Sigmoid colon (tissue), 4 donors: Measurements from ENCODE around the gene PTGER1.

Experiments
- POLR2AphosphoS5 ChIP-seq, 4 donors: sonication (generic); formaldehyde crosslinking; IDR thresholded peaks; one replicate each; pipeline ENCODE4 v1.6.1; 2017; ENCODE audit warnings: antibody characterized with exemption in 4 of 4
- TF ChIP-seq, protein P1 (sequence below), 4 experiments: fragments of 450-650 bp in 3 of 4; fragments of 200-600 bp in 1 of 4; IDR thresholded peaks; one replicate each; pipeline ENCODE4 v1.5.1; 2016 to 2019; ENCODE audit warnings: antibody characterized with exemption in 4 of 4, mild to moderate bottlenecking in 3 of 4, moderate library complexity in 2 of 4

DNA sequence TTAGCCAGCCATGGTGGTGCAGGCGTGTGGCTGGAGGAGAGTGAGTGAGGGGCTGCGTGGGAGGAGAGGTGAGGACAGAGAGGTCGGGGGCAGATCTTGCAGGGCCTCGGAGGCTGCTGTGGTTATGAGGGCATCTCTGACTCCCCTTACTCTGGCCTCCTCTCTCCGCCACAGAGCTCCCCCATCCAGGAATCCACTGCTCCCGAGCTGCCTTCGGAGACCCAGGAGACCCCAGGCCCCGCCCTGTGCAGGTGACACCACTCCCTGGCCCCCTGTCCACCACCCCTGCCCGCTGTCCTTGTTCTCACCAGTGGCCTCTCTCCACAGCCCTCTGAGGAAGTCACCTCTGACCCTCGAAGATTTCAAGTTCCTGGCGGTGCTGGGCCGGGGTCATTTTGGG, 7.8 kb downstream of the PTGER1 start:
- TF ChIP-seq, protein P1, sequence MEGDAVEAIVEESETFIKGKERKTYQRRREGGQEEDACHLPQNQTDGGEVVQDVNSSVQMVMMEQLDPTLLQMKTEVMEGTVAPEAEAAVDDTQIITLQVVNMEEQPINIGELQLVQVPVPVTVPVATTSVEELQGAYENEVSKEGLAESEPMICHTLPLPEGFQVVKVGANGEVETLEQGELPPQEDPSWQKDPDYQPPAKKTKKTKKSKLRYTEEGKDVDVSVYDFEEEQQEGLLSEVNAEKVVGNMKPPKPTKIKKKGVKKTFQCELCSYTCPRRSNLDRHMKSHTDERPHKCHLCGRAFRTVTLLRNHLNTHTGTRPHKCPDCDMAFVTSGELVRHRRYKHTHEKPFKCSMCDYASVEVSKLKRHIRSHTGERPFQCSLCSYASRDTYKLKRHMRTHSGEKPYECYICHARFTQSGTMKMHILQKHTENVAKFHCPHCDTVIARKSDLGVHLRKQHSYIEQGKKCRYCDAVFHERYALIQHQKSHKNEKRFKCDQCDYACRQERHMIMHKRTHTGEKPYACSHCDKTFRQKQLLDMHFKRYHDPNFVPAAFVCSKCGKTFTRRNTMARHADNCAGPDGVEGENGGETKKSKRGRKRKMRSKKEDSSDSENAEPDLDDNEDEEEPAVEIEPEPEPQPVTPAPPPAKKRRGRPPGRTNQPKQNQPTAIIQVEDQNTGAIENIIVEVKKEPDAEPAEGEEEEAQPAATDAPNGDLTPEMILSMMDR (IDR thresholded peaks at IDR 0.05) = no peak
- no peak for TF ChIP-seq POLR2AphosphoS5 (IDR thresholded peaks at IDR 0.05)
